Skin of body (tissue), 3 donors: ENCODE results near the gene PARP9. TPM values are rescaled to one million over a fixed set of nuclear protein-coding genes. Genes with fewer than 3 reads are reported as not detected.

Experiments used
- DNase-seq: peaks from one replicate; lab custom pipeline; 2025; lab: John Stamatoyannopoulos, UW
- small RNA-seq: library from RNA; depleted of rRNA; stranded (forward); fragments of <200 nt; gene quantifications from one replicate; pipeline ENCODE3, GENCODE V24; 2014; ENCODE audit warnings: low replicate concordance
- total RNA-seq: library from RNA; depleted of rRNA; stranded (reverse); fragments of >200 nt; gene quantifications from one replicate; pipeline ENCODE4 v1.2.3, GENCODE V29; 2014

PARP9 gene
- total RNA-seq, 1 donor from 2014 or later = 12.8 TPM

GRCh38 chr3:122488262-122488973 is 75.7 kb downstream of the PARP9 start:
- no peak for DNase-seq

GRCh38 chr3:122484985-122485384 is 79.1 kb downstream of the PARP9 start:
- DNase-seq = no peak

GRCh38 chr3:122481390-122481789 is 82.7 kb downstream of the PARP9 start:
- DNase-seq = no peak

Small RNA genes lying within 50 kb of the gene (small RNA-seq; reads per million reads assigned to genes)
- not detected for gene AC096861.1

Other genes with a start within 250 kb of the PARP9 start
- 63.8 TPM for gene CSTA, start 239.1 kb downstream of the PARP9 start, total RNA-seq
- gene MIX23, start 181.1 kb downstream of the PARP9 start, total RNA-seq = 18.9 TPM
- gene FAM162A, start 180.1 kb downstream of the PARP9 start, total RNA-seq = 20.6 TPM
- gene WDR5B, start 148.2 kb downstream of the PARP9 start, total RNA-seq = 4.4 TPM
- 29.4 TPM for gene KPNA1, start 49.4 kb downstream of the PARP9 start, total RNA-seq
- gene DTX3L, start within 50 bp of the PARP9 start, total RNA-seq = 10.6 TPM
- gene PARP15, start 13.3 kb upstream of the PARP9 start, total RNA-seq = 0.99 TPM
- gene PARP14, start 116.5 kb upstream of the PARP9 start, total RNA-seq = 24.6 TPM
- gene HSPBAP1, start 229.5 kb upstream of the PARP9 start, total RNA-seq = 8.0 TPM
- 13.2 TPM for gene SLC49A4, start 230.8 kb upstream of the PARP9 start, total RNA-seq